NCI-H526 treated with DMSO at 0.1 percent for 48 hours (cell line): Measurements from ENCODE around the gene KIZ.

ENCODE experiments used
- DNase-seq: peaks from one replicate; lab custom pipeline; 2025; lab: John Stamatoyannopoulos, UW

Gene KIZ

GRCh38 chr20:21177767-21178166, 51.9 kb downstream of the KIZ start:
- no peak for DNase-seq

GRCh38 chr20:21179757-21180156, 53.9 kb downstream of the KIZ start:
- no peak for DNase-seq

GRCh38 chr20:21180248-21180647, 54.4 kb downstream of the KIZ start:
- DNase-seq: no peak

- no peak for DNase-seq
Observed at GRCh38 chr20:21181028-21181427, 55.1 kb downstream of the KIZ start.

GRCh38 chr20:21182832-21183563, 57.1 kb downstream of the KIZ start:
- no peak for DNase-seq

- DNase-seq: no peak
Observed at GRCh38 chr20:21183722-21184121, 57.8 kb downstream of the KIZ start.

GRCh38 chr20:21184819-21185218, 58.9 kb downstream of the KIZ start:
- DNase-seq: no peak

- no peak for DNase-seq
Observed at GRCh38 chr20:21185849-21186248, 60.0 kb downstream of the KIZ start.

GRCh38 chr20:21189761-21190523, 64.1 kb downstream of the KIZ start:
- DNase-seq: no peak

GRCh38 chr20:21190869-21191268, 65.0 kb downstream of the KIZ start:
- DNase-seq: no peak

- no peak for DNase-seq
Observed at GRCh38 chr20:21191839-21192238, 66.0 kb downstream of the KIZ start.

- DNase-seq: no peak
Observed at GRCh38 chr20:21202259-21202658, 76.4 kb downstream of the KIZ start.

GRCh38 chr20:21203088-21203656, 77.3 kb downstream of the KIZ start:
- no peak for DNase-seq

GRCh38 chr20:21206584-21206983, 80.7 kb downstream of the KIZ start:
- DNase-seq: no peak

GRCh38 chr20:21208999-21209398, 83.1 kb downstream of the KIZ start:
- DNase-seq: peak; percentile 68

GRCh38 chr20:21209668-21210067, 83.8 kb downstream of the KIZ start:
- DNase-seq: no peak

- no peak for DNase-seq
Observed at GRCh38 chr20:21213691-21214090, 87.8 kb downstream of the KIZ start.

GRCh38 chr20:21214431-21214830, 88.5 kb downstream of the KIZ start:
- DNase-seq: no peak

- DNase-seq: peak; percentile 9
Observed at GRCh38 chr20:21219686-21220085, 93.8 kb downstream of the KIZ start.

GRCh38 chr20:21224217-21224616, 98.3 kb downstream of the KIZ start:
- no peak for DNase-seq

GRCh38 chr20:21225215-21225947, 99.5 kb downstream of the KIZ start:
- DNase-seq: no peak

- no peak for DNase-seq
Observed at GRCh38 chr20:21228511-21228910, 102.6 kb downstream of the KIZ start.

- DNase-seq: no peak
Observed at GRCh38 chr20:21229163-21229562, 103.3 kb downstream of the KIZ start.
